Vagina (tissue), 2 donors: Measurements from ENCODE around the gene ERO1B. TPM values are rescaled to one million over a fixed set of nuclear protein-coding genes. Genes with fewer than 3 reads are reported as not detected.

Source experiments
- DNase-seq, 2 donors: peaks; one replicate each; pipeline ENCODE4 v3.0.0-alpha.2; 2017; ENCODE audit errors: extremely low spot score in 2 of 2
- H3K27ac ChIP-seq: fragments of 200-600 bp; sonication (generic); one replicate; pipeline ENCODE4 v1.5.1; 2019
- H3K27me3 ChIP-seq: fragments of 200-600 bp; sonication (generic); one replicate; pipeline ENCODE4 v1.5.1; 2019
- H3K36me3 ChIP-seq, 2 donors: fragments of 200-600 bp; sonication (generic); one replicate each; pipeline ENCODE4 v1.5.1; 2017 to 2019
- H3K4me1 ChIP-seq: fragments of 200-600 bp; sonication (generic); one replicate; pipeline ENCODE4 v1.5.1; 2019
- H3K4me3 ChIP-seq, 2 donors: fragments of 200-600 bp; sonication (generic); 1 replicate in 1 of 2; 2 replicates in 1 of 2; pipeline ENCODE4 v1.5.1; 2016 to 2019
- H3K9me3 ChIP-seq: fragments of 200-600 bp; sonication (generic); one replicate; pipeline ENCODE4 v1.5.1; 2019
- CTCF ChIP-seq, 3 experiments: fragments of 450-650 bp in 2 of 3; fragments of 200-600 bp in 1 of 3; sonication (generic) in 1 of 3; IDR thresholded peaks; one replicate each; pipeline ENCODE4 v1.5.1; 2017 to 2019; ENCODE audit warnings: antibody characterized with exemption in 3 of 3, mild to moderate bottlenecking in 2 of 3, moderate library complexity in 2 of 3
- POLR2A ChIP-seq, 2 donors: fragments of 450-650 bp; IDR thresholded peaks; one replicate each; pipeline ENCODE4 v1.6.1; 2017; ENCODE audit warnings: antibody characterized with exemption in 2 of 2, mild to moderate bottlenecking in 2 of 2, moderate library complexity in 2 of 2
- POLR2AphosphoS5 ChIP-seq, 2 donors: sonication (generic); formaldehyde crosslinking; IDR thresholded peaks; one replicate each; pipeline ENCODE4 v1.9.0; 2017; ENCODE audit warnings: antibody characterized with exemption in 2 of 2, mild to moderate bottlenecking in 2 of 2, low read depth in 1 of 2; ENCODE audit not compliant: insufficient read depth in 1 of 2
- intact Hi-C: fragments of 100-400 bp; cut with DNase I; formaldehyde crosslinking; loops from one replicate; pipeline ENCODE4 v1.15.1; 2023
- total RNA-seq: library from RNA; depleted of rRNA; stranded (reverse); fragments of >200 nt; gene quantifications from one replicate; pipeline ENCODE4 v1.2.3, GENCODE V29; 2016

The ERO1B gene
- total RNA-seq, 1 donor from 2014 or later = 10.3 TPM

- intact Hi-C loops = no loop called here
- Histone ChIP-seq H3K27me3 (no peaks in the 10 kb centered on the region), H3K36me3 (no peaks in the 10 kb centered on the region), H3K9me3 (peaks cover 13% of the 10 kb centered on the region), H3K4me1 (no peaks in the 10 kb centered on the region), H3K27ac (no peak overlapping the region), H3K4me3 (no peak overlapping the region)
- TF ChIP-seq POLR2AphosphoS5 (IDR thresholded peaks at IDR 0.05; ENCODE audit: insufficient read depth in 1 of 2, low read depth in 1 of 2) (no peak), CTCF (IDR thresholded peaks at IDR 0.05) (no peak), POLR2A (IDR thresholded peaks at IDR 0.05) (no peak)
- no peak for DNase-seq
Measured at GRCh38 chr1:236257216-236257615, 24.5 kb downstream of the ERO1B start.

- intact Hi-C loops = no loop called here
- no peak overlapping the region for H3K27ac ChIP-seq
- no peak for TF ChIP-seq CTCF (IDR thresholded peaks at IDR 0.05)
Measured at GRCh38 chr1:236253918-236254637, 27.7 kb downstream of the ERO1B start.

GRCh38 chr1:236253119-236253518 is 28.6 kb downstream of the ERO1B start:
- H3K27ac ChIP-seq = no peak overlapping the region
- no peaks in the 10 kb centered on the region for H3K27me3 ChIP-seq
- DNase-seq = no peak
- H3K4me3 ChIP-seq = no peak overlapping the region
- peaks cover under 1% of the 10 kb centered on the region for H3K9me3 ChIP-seq
- no peaks in the 10 kb centered on the region for H3K4me1 ChIP-seq
- no peak for TF ChIP-seq POLR2AphosphoS5 (IDR thresholded peaks at IDR 0.05; ENCODE audit: insufficient read depth in 1 of 2, low read depth in 1 of 2)
- TF ChIP-seq CTCF (IDR thresholded peaks at IDR 0.05) = no peak
- TF ChIP-seq POLR2A (IDR thresholded peaks at IDR 0.05) = no peak
- intact Hi-C loops = no loop called here
- H3K36me3 ChIP-seq = peaks cover 0 to 4% of the 10 kb centered on the region in 2 donors

More at GRCh38 chr1:236253918-236254637, 27.7 kb downstream of the ERO1B start:
- no peaks in the 10 kb centered on the region for H3K4me1 ChIP-seq
- peaks cover 6% of the 10 kb centered on the region for H3K9me3 ChIP-seq
- no peak for DNase-seq
- peaks cover 0 to 4% of the 10 kb centered on the region in 2 donors for H3K36me3 ChIP-seq
- H3K27me3 ChIP-seq = no peaks in the 10 kb centered on the region
- no peak overlapping the region for H3K4me3 ChIP-seq

GRCh38 chr1:236251587-236251986 is 30.2 kb downstream of the ERO1B start:
- no peaks in the 10 kb centered on the region for H3K4me1 ChIP-seq

More at GRCh38 chr1:236251587-236251986, 30.2 kb downstream of the ERO1B start:
- intact Hi-C loops = no loop called here
- Histone ChIP-seq H3K4me3 (no peak overlapping the region), H3K9me3 (no peaks in the 10 kb centered on the region), H3K36me3 (peaks cover 0 to 4% of the 10 kb centered on the region in 2 donors), H3K27me3 (no peaks in the 10 kb centered on the region), H3K27ac (no peak overlapping the region)
- no peak for DNase-seq
- TF ChIP-seq CTCF (IDR thresholded peaks at IDR 0.05) (no peak), POLR2A (IDR thresholded peaks at IDR 0.05) (no peak), POLR2AphosphoS5 (IDR thresholded peaks at IDR 0.05; ENCODE audit: insufficient read depth in 1 of 2, low read depth in 1 of 2) (no peak)
